Epithelial cell of proximal tubule (primary cell): ENCODE measurements around the gene BAHD1. TPM values are rescaled to one million over a fixed set of nuclear protein-coding genes. Genes with fewer than 3 reads are reported as not detected.
A peak's percentile ranks its signal among the peaks of the same experiment; 100 is the strongest.

Source experiments
- DNase-seq: peaks from one replicate; pipeline ENCODE4 v3.0.0-alpha.2; 2011; ENCODE audit warnings: low read depth
- H3K4me3 ChIP-seq: 2 replicates; pipeline ENCODE4 v1.5.1; 2011; ENCODE audit warnings: low read depth, mild to moderate bottlenecking, low read length
- CTCF ChIP-seq: conservative IDR thresholded peaks from 2 replicates; pipeline ENCODE4 v1.5.1; 2012; ENCODE audit warnings: low read depth, mild to moderate bottlenecking, low read length
- total RNA-seq: library from RNA; depleted of rRNA; stranded (reverse); fragments of >200 nt; gene quantifications from 2 replicates; pipeline ENCODE4 v1.2.3, GENCODE V29; 2015

Gene BAHD1
- total RNA-seq, 1 donor from 2014 or later = 14.0 TPM

DNA sequence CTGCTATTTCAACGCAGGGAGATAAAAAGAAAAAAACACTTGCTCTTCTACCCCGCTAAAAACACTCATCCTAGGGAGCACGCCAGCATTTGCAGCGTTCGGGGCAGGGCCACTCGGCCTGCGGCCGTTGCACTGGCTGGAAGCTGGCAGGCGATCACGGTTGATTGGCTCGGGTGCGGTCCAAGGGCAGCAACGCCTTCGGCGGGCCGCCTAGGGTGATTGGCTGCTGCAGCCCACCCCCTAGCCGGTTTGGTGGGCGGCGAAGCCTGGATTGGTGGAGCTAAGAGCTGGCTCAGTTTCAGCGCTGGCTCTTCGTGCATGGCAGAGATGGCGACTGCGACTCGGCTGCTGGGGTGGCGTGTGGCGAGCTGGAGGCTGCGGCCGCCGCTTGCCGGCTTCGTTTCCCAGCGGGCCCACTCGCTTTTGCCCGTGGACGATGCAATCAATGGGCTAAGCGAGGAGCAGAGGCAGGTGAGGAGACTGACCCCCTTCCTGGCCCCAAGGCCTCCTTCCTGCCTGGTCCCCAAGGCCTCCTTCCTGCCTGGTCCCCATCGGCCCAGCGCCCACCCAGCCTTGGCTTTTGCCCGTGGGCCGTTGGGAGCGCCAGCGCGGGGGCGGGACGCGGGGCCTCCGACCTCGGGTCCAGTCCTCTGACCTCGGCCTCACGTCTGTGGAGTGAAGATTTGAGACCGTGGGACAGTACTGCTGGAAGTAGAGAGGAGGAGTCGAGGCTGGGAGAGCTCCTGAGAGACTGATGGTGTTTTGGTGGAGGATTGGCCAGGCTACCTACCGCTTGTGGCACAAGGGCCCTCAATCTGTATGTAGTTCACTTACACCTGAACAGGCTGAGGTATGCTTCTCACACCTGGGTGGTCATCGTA lies 35.0 kb upstream of the BAHD1 start, which contains the start of gene IVD:
Gene IVD, plus strand, starts transcription at position 295 of the 881 bp plus-strand sequence. Its CDS starts 33 bp downstream, at position 328.
- peak within 1 kb of the TSS; percentile 99 for H3K4me3 ChIP-seq
- DNase-seq = peak; percentile 46
- TF ChIP-seq CTCF = no peak

GRCh38 chr15:40407330-40407990 lies 33.3 kb upstream of the BAHD1 start:
- no peak for DNase-seq
- H3K4me3 ChIP-seq = no peak overlapping the region
- no peak for TF ChIP-seq CTCF

DNA sequence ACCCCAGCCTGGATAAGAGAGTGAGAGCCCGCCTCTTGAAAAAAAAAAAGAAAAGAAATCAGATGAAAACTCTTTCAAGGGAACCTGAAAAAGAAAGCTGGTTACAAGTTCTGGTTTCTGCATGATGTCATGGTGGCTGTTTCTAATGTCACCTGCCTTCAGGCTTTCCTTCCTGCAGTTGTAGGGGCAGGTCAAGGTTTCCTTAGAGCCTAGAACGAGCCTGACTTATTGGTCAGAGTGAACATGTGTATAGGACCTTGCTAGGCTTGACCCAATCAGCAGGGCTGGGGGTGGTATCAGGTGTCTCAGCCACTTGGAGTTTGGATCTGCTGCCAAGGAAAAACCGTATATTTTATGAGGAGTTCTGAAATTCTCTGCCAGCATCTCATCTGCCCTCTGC lies 31.4 kb upstream of the BAHD1 start:
- no peak for TF ChIP-seq CTCF
- DNase-seq = no peak
- H3K4me3 ChIP-seq = no peak overlapping the region

- no peak for TF ChIP-seq CTCF
- DNase-seq = no peak
- H3K4me3 ChIP-seq = no peak overlapping the region
These were observed 30.3 kb upstream of the BAHD1 start for GRCh38 chr15:40410476-40410875.

- TF ChIP-seq CTCF = no peak
- DNase-seq = no peak
- no peak overlapping the region for H3K4me3 ChIP-seq
These were observed 28.5 kb upstream of the BAHD1 start for GRCh38 chr15:40412095-40412759.

DNA sequence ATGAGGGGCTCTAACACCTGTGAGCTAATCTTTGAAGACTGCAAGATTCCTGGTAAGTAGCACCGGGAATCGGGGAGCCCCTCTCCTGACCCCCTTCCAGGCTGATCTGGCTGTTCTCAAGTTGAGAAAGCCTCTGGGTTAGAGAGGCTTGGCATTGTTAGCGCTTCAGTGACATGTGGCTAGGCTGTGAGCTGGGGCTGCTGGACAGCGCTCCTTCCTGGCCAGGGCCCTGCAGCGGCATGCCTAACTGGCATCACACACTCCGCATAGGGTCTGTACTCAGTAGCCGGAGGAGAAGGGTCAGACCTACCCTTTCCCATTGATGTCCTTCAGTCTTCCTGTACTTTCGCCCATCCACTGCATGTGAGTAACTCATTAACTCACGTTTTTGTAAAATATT lies 27.7 kb upstream of the BAHD1 start:
- DNase-seq = no peak
- no peak overlapping the region for H3K4me3 ChIP-seq
- no peak for TF ChIP-seq CTCF
